C4-2B (cell line): ENCODE results near the gene CYP3A5.

Source experiments
- H3K27ac ChIP-seq: fragments of 450-650 bp; 2 replicates; pipeline ENCODE4 v1.5.1; 2017
- ZFX ChIP-seq: fragments of 450-650 bp; IDR thresholded peaks from 2 replicates; pipeline ENCODE4 v1.6.1; 2017
- TF ChIP-seq, protein P1 (sequence below): fragments of 450-650 bp; conservative IDR thresholded peaks from 2 replicates; pipeline ENCODE4 v1.5.1; 2017; ENCODE audit warnings: mild to moderate bottlenecking

Gene CYP3A5

DNA sequence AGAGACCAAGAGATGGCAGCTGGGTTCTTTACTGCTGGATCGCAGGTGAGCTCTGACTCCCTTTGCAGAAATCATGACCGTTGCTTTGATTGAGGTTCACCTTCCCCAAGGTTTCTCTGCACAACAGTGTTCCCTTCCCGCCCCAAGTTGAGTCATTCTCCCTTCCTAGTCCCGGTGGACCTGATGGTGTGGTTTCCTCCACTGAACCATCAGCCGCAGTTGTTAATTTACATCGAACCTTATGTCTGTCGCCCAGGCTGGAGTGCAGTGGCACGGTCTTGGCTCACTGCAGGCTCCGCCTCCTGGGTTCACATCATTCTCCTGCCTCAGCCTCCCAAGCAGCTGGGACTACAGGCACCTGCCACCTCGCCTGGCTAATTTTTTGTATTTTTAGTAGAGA is 57.2 kb downstream of the CYP3A5 start:
- no peak overlapping the region for H3K27ac ChIP-seq
- no peak for TF ChIP-seq ZFX
- TF ChIP-seq, protein P1, sequence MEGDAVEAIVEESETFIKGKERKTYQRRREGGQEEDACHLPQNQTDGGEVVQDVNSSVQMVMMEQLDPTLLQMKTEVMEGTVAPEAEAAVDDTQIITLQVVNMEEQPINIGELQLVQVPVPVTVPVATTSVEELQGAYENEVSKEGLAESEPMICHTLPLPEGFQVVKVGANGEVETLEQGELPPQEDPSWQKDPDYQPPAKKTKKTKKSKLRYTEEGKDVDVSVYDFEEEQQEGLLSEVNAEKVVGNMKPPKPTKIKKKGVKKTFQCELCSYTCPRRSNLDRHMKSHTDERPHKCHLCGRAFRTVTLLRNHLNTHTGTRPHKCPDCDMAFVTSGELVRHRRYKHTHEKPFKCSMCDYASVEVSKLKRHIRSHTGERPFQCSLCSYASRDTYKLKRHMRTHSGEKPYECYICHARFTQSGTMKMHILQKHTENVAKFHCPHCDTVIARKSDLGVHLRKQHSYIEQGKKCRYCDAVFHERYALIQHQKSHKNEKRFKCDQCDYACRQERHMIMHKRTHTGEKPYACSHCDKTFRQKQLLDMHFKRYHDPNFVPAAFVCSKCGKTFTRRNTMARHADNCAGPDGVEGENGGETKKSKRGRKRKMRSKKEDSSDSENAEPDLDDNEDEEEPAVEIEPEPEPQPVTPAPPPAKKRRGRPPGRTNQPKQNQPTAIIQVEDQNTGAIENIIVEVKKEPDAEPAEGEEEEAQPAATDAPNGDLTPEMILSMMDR: no peak

- TF ChIP-seq ZFX: no peak
- TF ChIP-seq, protein P1: no peak
- H3K27ac ChIP-seq: no peak overlapping the region
Observed at GRCh38 chr7:99621271-99621670, 58.5 kb downstream of the CYP3A5 start.

- H3K27ac ChIP-seq: no peak overlapping the region
- no peak for TF ChIP-seq ZFX
- TF ChIP-seq, protein P1: no peak
Observed at GRCh38 chr7:99619571-99620130, 60.1 kb downstream of the CYP3A5 start.

- no peak overlapping the region for H3K27ac ChIP-seq
- TF ChIP-seq ZFX: no peak
- TF ChIP-seq, protein P1: no peak
Observed at GRCh38 chr7:99618726-99619125, 61.1 kb downstream of the CYP3A5 start.

DNA sequence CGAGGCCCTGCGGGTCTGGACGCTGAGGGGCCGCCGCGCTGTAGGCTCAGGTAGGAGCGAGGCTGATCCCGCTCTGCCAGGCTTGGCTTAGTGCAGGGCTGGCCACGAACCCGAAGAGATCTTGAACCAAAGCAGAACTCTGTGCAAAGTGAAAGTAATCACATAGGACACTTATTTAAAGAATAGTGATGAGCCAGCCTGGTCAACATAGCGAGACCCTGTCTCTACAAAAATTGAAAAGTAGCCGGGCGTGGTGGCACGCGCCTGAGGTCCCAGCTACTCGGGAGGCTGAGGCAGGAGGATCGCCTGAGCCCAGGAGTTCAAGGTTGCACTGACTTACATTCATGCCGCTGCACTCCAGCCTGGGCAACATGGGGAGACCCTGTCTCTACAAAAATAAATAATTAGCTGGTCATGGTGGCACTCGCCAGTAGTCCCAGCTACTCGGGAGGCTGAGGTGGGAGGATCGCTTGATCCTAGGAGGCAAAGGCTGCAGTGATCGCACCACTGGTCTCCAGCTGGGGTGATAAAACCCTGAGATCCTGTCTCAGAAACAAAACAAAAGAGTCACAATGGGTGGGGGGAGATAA is 62.5 kb downstream of the CYP3A5 start:
- TF ChIP-seq, protein P1: no peak
- TF ChIP-seq ZFX: peak; percentile 59; the same call in 1 of the 2 replicates
- H3K27ac ChIP-seq: peak overlapping the region; percentile 77

GRCh38 chr7:99616359-99617191 is 63.2 kb downstream of the CYP3A5 start, which contains the start of gene ZSCAN25:
TSS of gene ZSCAN25 (plus strand) at chr7:99616946. CDS start at chr7:99619607, 2,661 bp downstream.
- peak within 1 kb of the TSS; percentile 77 for H3K27ac ChIP-seq
- TF ChIP-seq, protein P1: peak; percentile 80
- TF ChIP-seq ZFX: peak; percentile 98

- TF ChIP-seq ZFX: no peak
- TF ChIP-seq, protein P1: no peak
- H3K27ac ChIP-seq: peak overlapping the region; percentile 77
Observed at GRCh38 chr7:99615989-99616358, 63.8 kb downstream of the CYP3A5 start.
